Measurements from ENCODE around the gene MLLT3.

MLLT3 gene

DNA sequence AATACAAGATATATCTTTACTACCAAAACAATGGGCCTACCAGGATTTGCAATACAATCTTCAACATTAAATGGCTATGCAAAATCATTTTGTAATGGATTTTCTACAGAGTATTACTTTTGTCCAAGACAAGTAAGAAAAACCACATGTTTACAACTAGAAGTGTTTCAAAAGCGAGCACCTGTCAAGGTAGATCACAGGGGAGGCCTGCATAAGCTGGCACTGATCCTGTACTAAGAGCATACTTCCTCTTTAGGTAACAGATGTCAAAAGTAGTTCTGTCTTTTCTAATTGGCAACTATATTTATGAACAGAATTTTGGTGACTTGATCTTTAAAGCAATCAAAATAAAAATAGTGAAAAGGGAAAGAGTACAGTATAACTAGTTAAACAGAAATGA lies 249.0 kb downstream of the MLLT3 start:
- DNase-seq, result peak; percentile 14

DNA sequence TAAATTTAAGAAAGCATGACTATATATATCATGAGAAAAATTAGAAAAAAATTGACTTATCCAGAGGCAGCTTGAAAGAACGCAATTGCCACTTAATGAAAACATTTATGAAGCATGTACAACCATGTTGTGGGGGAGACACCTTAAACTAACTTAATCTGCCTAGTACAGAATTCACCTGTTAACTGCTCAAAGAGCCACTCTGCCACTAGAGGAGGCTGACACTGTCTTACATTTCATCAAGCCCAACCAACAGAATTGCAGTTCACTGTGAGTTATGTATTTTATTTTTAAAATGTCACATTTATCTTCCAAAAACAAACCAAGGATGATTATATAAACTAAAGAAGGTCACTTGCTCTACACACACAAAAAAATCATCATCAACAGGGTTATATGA lies 252.9 kb downstream of the MLLT3 start:
- peak; percentile 25 for DNase-seq

DNA sequence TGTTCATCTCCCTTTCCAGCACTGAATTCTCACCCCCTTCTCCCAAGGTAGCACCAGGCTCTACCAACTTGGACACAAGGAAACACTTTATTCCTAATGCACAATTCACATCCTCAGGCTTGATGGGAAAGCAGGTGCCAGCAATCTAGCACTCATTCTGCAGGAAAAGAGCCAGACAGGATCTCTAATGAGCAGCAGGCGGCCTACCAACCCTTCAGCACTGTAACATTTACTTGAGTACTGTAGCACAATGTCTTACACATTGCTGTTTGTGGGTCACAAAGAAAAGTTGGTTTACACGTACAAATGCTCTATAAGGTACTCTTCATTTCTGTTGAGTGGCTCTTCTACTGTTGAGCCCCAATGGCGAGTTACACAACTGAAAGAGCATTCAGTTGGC lies 254.4 kb downstream of the MLLT3 start:
- DNase-seq, result no peak

DNA sequence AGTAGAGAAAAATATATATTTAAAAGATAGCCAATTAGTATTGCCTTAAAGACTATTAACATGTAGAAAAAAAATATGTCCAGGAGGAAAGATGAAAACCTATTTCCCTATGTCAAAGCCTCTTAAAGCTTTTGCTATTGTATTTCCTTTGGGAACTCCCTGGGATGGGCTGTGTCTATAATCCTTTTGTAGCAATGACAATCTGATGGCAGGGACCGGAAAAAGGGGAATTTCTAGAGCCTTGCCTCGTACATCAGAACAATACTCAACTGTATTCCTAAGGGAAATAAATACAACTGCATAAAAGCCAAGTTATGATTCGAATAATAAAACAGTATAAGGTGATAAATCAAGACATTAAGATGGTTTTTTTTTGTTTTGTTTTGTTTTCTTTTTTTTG lies 257.3 kb downstream of the MLLT3 start:
- DNase-seq, result no peak

DNA sequence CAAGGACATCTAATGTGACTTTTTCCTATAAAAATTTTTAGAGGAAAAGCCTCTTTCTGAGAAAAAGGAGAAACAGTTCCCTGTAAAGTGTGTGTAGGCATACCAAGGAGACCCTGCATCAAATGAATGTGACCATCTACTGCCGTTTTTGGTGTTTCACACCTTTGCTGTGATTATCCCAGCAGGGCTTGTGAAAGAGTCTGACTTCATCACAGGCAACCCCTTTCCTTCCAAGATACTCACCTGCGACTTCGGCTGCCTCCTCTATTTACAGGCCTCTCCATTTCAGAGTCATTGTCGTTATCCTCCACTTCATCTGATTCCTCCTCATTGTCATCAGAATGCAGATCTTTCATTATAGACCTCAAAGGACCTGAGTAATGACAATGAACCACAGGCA lies 259.1 kb downstream of the MLLT3 start:
- no peak for DNase-seq

DNA sequence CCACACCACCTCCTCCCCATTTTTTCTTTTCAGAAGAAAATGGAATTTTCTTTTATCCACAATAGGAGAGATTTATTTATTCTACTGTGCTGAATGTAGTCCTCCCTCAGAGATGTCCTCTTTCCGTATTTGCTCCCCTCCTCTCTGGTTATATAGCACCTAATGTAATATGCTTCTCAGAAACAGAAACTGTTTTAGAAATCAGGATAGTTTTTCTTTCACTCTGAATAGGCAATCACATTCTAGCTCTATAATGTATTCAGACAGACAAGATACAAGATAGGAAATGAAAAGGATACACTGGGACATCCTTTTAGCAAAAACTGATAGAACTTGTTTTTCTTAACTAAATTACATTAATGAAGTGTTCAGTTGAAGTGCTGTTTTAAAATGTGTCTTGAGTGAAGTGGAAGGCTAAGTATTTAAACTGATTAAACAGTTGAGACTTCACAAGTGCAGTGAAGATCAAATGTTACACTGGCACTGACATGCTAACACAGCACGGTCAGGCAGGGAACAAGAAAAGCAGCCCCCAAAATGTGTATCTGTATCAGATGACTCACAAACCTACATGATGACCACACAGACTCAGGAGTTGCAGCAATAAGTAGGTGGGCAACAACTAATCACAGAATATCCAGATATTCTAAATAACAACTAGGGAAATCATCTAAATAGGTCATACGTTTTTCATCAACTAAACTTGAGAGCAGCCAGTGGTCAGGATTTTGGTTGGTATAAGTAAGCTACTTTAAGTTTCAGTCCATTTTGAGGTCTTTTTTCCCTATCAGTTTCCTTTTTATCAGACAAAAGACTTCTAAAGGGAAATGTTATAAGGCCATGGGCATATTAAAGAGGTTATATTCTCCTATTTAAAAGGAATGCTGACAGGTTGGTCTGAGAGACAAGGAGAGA lies 260.4 kb downstream of the MLLT3 start:
- DNase-seq, result no peak

DNA sequence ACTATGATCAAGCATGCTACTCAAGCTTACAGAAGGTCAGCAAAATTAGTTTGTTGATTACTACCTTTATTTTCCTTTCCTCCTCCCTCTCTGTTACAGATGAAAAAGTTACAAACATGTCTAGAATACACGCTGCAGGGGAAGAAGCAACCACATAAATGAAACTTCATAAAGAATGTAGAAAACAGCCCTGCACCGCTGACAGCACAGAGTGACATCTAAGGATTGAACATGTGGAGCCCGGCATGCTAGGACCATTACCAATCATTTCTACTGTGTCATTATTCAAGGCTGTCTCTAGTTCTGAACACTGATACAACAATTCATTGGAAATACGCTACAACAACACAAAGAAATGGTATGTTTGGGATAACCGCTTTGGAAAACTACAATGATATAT lies 261.1 kb downstream of the MLLT3 start:
- DNase-seq, result no peak

DNA sequence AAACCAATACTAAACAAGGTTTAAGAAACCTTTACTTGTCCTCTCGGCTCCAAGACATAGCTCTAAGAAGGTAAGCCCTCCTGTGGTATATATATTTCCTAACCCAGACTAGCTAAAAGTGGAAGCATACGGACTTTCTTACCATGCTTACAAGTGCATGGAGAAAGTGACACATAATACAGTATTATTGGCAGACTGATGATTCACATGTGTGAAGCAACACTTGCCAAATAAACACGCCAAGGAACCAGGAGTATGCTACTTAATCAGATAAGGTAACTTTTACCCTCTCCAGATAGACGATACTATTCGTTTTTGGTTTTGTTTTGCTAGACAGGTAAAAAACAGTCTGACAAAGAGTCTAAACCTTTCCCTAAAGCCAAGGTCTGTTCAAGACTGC lies 264.1 kb downstream of the MLLT3 start:
- no peak for DNase-seq

DNA sequence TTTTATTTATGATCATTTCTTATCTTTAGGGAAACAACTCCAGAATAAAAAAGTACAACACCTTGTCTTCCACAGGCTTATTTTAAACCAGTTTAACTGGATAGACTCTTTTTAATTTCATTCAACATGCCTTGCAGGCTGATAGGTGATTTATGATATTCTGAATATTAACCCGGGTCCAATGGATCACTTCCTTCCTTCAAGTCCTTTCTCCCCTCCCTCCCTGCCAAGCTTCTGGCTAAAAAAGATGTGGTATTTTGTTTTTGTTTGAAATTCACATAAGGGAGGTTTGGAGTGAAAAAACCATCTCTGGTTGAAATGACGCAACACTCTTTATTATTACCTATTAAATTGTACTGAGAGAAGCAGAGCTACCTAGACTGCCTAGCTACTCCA lies 265.3 kb downstream of the MLLT3 start:
- DNase-seq, result no peak

DNA sequence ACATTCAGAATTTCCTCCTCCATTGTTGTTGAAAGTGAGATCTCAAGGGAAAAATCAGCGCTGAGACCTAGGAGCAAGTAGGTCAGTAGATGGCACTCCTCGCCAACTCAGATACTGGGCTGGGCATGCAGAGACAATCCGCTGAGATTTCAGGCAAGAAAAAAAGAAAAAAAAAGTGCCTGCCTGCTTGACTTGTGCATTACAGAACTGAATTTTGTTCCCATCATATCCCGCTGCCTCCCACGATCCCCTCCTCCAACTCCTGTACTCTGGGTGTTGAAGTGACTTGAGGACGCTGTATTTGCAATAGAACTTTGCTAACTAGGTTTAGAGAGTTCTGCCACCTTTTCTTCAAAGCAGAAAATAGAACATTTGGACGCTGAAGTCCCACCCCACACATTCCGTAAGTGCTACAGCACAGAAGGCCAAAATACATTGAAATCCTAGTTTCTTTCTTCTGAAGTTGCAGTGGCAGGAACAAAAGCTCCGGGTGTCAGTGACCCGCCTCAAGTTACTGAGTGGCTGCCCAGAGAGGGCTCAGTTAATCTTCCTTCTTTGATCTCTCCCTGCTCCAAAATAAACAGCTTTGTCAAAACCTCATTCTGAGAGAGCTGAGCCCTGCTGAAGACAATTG lies 265.8 kb downstream of the MLLT3 start:
- peak; percentile 83 for DNase-seq

DNA sequence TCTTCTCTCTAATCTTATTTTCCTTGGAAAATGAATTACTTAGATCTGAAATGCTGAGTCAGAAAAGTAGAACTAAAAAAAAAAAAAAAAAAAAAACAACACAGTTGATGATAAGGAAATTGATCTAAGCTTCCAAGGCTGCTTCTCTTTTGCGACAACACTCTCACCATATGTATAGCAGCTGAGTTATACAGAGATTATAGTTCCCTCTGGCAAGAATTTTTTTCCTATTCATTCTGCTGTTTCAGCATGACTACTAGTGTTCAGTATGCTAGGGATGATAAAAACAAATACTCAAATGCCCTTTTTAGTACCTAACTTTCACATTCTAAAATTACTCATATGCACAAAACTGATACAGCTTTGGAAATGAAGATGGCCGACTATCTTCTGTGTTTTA lies 267.3 kb downstream of the MLLT3 start:
- peak; percentile 25 for DNase-seq

DNA sequence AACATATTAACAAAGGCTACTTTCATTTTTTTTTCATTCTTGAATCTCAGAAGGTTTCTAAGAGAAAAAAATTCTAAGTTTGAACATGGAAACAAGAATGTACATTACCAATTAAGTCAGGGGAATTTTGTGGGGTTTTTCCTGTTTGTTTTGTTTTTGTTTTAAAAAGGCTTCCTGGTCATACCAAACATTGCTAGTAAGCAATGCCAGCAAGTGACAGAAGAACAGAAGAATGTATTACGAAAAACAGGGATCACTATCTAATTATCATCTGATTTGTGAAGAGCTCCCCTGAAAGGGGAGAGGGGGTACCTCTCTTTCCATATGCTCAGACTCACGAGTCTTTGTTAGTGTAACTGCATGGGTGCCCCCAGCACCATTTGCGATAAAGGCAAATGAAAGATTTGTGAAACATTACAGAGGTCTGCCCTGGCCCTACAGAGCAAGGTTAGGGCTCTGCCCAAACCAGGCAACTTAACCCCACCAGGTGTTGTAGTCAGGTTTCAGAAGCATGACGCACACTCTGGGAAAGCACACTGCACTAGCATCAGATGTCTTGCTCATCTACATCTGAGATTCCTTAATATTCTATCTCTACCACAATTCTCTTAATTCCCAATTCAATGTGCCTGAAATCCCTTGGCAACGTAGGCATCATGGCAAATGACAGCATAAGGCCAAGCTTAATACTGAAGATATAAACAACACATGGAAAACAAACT lies 268.2 kb downstream of the MLLT3 start:
- DNase-seq, result no peak

DNA sequence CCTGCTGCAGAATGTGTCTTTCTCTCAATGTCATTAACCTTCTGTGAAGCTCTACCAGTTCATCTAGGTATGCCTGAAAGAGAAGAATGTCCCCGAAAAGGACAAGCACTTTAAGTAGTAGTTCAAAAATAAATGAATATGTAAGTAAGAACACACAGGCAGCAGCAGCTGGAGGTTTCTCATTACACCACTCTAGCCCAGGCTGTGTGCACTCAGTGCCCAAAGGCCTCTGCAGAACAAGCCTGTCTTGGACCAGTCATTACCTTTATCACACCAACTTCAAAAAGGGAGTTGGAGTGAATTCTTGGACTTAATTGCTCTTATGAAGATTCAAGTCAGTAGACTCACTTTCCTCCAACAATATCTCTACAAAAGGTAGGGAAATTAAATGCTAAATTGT lies 268.8 kb downstream of the MLLT3 start:
- no peak for DNase-seq

DNA sequence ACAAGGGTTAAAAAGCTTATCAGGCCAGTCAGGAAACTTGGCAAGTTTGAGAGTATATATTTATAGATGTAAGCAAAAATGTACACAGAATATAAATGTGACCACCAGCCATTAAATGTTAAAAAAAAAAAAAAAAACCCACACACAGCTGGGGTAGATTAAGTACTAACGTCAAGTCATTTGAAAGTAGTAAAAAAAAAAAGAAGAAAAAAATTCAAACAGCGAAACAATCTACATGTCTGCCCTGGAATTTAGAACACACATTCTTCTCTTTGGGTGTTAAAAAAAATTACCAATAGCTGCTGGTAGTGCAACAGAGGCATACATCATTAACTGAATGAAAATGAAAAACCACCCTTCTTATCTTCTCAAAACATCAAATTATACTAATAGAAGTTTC lies 269.7 kb downstream of the MLLT3 start:
- no peak for DNase-seq

DNA sequence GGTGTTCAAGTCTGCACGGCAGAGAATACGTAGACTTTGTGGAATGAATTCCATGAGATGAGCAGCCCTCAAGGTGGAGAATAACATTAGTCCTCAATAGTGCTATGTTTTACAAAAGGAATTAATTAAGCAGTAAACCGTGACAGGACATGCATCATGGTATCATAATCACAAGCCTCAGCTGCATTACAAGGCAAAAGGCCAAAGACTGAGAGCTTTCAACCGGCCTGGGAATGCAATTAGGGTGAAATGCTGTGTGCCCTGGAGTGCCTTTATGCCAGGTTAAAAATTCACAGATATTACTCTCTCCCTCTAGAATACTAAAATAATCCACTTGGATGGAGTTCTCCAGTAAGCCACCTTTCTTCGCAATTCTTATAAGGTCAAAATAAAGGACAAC lies 270.6 kb downstream of the MLLT3 start:
- DNase-seq, result no peak

DNA sequence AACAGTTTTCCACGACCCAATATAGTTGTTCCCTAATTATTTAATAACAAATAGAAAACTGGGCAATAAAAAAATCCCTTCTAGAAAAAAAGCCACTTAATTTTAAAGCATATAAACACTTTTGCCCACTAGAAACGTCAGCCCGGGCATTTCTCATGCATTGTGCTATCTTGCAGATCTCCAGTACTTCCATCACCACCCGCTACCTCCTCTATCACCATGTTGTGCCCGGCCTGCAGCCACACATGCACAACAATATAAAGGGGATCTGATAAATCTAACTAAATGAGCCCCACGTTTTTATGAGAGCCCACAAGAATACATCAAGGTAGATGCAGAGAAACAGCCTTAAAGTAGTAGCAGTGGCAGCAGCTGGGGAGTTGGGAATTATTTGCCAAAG lies 272.7 kb downstream of the MLLT3 start:
- DNase-seq, result no peak

DNA sequence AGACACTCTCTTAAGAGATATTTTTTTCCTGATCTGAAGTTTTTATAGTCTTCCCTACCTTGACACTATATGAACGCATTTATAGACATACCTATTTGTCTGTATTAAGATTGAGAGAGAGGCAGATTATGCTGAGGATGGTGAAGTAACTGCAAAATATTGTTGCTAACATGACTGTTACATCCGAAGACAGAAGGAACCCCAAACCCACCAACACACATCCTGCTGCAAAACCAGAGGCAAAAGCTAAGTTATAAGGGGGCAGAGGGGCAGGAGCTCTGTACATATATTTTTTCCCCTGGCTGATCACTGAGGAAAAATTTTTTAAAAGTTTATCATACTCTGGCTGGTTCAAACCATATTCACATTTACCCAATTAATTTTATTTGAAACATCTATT lies 279.0 kb downstream of the MLLT3 start:
- no peak for DNase-seq

DNA sequence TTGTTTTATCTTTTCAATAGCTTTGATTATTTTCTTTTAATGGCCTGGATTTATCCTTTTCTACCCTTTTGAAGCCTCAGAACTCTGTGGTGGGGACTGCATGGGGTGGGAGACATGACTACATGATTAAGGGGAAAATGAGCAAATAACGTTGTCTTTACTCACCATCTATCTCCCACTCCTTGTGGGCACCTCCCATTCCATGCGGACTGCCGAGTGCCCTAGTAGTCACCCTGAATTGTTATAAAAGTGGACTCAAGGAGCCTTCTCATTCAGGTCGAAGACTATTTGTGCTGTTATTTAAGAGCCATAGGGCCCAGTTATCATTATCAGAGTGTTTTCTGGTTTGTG lies 281.8 kb downstream of the MLLT3 start:
- DNase-seq, result no peak

DNA sequence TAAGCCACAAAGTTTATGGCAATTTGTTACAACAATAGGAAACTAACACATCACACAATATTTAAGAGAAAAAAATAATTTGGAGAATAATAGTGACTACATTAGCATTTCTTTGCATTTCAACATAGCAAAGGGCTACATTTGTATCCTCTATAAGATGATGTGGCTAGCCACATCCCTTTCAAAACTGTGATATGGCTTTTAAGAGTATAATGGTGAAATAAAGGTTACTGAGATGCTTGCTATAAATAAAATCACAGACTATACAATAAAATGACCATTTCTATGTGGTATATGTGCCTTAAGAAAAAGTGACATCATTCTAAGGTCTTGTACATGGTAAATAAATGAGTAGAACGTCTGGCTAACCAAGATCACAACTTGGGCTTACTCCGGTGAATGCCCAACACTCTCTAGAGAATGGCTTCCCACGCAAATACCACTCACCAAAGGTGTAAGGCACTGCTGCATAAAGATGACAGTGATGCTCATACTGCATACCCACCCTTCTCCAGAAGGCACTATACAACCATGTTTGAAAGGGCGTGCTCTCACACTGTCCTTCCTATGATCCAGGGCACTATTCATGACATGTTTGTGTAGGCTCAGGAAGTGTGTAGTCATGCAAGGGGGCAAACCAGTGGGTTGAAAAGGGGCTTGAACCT lies 286.5 kb downstream of the MLLT3 start:
- DNase-seq, result no peak

DNA sequence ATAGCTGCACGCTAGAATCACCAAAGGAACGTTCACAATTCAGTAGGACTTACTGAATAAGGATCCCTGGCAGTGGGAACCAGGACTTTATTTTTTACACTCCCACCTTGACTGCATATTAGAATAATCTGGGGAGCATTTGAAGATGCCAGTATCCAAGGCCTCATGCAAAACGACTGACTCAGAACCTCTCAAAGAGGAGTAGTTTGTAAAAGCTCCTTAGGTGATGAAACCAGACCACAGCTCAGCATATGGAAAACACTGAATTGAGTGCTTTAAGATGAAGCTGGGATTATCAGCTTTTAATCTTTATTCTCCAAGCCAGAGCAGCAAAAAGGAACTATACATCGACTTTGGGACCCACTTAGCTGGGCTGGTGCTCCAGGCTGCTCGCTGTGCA lies 288.3 kb downstream of the MLLT3 start:
- no peak for DNase-seq

DNA sequence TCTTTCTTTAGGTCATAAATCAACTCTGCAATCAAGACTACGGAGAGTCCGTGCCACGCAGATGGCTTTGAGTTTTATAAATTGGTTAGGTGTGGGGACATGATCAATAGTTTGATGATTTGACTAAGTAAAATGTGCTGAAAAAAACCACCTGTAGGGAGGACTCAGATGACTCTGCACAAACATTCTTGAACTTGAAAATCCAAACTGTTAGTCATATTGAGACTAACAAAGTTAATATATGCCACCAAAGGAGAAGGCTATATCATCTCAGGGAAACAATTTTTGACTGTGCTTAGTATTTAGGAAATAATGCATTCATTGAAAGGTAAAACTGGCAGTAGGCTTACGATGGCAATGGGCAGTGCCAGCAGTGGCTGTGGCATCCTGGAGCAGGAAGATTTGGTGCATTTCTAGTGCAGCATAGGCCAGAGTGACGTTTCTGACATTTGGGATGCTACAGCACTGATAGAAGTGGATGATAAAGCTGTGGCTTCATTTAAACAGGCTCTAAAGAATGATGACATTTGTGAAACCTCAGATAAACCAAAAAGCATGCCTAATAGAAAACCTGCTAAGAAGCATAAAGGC lies 291.1 kb downstream of the MLLT3 start:
- DNase-seq, result no peak

DNA sequence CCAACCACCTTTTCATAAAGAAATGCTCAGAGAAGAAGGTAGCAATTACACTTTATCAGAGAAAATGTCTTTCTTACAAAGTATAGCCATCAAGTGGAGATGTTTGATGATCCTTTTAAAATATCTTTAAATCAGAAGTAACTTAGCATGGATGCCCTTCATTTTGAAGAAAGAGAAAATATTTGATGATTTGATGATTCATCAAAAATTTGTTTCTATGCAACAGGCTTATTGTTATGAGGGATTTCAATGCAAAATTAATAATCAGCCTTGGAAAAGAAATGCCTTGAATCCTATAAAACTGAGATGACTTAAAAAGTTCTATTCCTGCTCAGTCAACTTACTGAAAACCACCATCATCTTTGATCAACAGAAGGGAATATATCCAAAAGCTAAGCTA lies 291.6 kb downstream of the MLLT3 start:
- no peak for DNase-seq

DNA sequence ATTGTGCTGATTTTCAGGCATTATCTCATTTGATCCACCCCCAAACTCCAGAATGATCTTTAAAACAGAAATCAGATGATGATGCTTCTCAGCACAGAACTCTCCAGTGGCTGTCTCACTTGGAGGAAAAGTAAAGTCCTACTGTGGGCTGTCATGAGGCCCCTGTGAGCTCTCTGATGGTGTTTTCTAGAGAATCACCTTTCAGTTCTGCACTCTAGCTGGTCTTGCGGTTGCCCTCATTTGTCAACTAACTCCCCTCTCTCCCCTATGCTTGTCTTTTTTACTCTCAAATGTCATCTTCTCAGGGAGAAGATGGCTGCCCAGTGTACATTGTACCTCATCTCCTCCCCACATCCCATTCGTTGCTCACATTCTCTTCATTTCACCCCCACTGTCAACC lies 295.8 kb downstream of the MLLT3 start:
- no peak for DNase-seq

All from hematopoietic multipotent progenitor cell treated with erythropoietin and hydrocortisone succinate and interleukin-3 and kit ligand, for 6 days (in vitro differentiated cells).